ENCODE results near the gene OMG. TPM values are rescaled to one million over a fixed set of nuclear protein-coding genes. Genes with fewer than 3 reads are reported as not detected.
A peak's percentile ranks its signal among the peaks of the same experiment; 100 is the strongest.

The OMG gene
- total RNA-seq, 2 donors from 2014 or later, result not detected

GRCh38 chr17:31272803-31273202, 24.2 kb downstream of the OMG start:
- Mint-ChIP-seq H3K27ac (no peak overlapping the region), H3K9me3 (no peaks in the 10 kb centered on the region), H3K4me3 (no peak overlapping the region), H3K4me1 (peaks cover 10% of the 10 kb centered on the region), H3K36me3 (ENCODE audit: low read depth) (peaks cover 53% of the 10 kb centered on the region), H3K27me3 (ENCODE audit: insufficient read depth) (no peaks in the 10 kb centered on the region)
- Histone ChIP-seq H3K4me3 (ENCODE audit: low read length) (no peak overlapping the region), H3K4me1 (ENCODE audit: control insufficient read depth, insufficient read depth, low read length) (no peaks in the 10 kb centered on the region), H3K27me3 (ENCODE audit: control insufficient read depth, insufficient read depth, low read length, poor library complexity, severe bottlenecking) (no peaks in the 10 kb centered on the region), H3K9ac (ENCODE audit: extremely low read depth, low read length, poor library complexity, severe bottlenecking) (no peak overlapping the region), H3K27ac (ENCODE audit: low read depth, low read length) (no peak overlapping the region), H3K36me3 (ENCODE audit: control insufficient read depth, insufficient read depth, low read length) (peaks cover 67% of the 10 kb centered on the region), H3K9me3 (ENCODE audit: control insufficient read depth, low read length) (no peaks in the 10 kb centered on the region)
- DNase-seq, result no peak
- TF ChIP-seq, protein P1, sequence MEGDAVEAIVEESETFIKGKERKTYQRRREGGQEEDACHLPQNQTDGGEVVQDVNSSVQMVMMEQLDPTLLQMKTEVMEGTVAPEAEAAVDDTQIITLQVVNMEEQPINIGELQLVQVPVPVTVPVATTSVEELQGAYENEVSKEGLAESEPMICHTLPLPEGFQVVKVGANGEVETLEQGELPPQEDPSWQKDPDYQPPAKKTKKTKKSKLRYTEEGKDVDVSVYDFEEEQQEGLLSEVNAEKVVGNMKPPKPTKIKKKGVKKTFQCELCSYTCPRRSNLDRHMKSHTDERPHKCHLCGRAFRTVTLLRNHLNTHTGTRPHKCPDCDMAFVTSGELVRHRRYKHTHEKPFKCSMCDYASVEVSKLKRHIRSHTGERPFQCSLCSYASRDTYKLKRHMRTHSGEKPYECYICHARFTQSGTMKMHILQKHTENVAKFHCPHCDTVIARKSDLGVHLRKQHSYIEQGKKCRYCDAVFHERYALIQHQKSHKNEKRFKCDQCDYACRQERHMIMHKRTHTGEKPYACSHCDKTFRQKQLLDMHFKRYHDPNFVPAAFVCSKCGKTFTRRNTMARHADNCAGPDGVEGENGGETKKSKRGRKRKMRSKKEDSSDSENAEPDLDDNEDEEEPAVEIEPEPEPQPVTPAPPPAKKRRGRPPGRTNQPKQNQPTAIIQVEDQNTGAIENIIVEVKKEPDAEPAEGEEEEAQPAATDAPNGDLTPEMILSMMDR (conservative IDR thresholded peaks at IDR 0.05), result no peak

- no peaks in the 10 kb centered on the region for H3K27me3 ChIP-seq (ENCODE audit: control insufficient read depth, insufficient read depth, low read length, poor library complexity, severe bottlenecking)
- H3K4me1 ChIP-seq (ENCODE audit: control insufficient read depth, insufficient read depth, low read length), result no peaks in the 10 kb centered on the region
- 88% methylated on average over 1 of the region's 1 CpG; no CpG with 5 or more reads in 1 of the 2 experiments for WGBS, 2 experiments (ENCODE audit: insufficient coverage in 1 of 2, insufficient read length in 1 of 2)
These were observed 24.8 kb downstream of the OMG start for GRCh38 chr17:31272236-31272635.

GRCh38 chr17:31269578-31269983, 27.5 kb downstream of the OMG start:
- H3K27ac Mint-ChIP-seq, result peak overlapping the region; percentile 90

More at GRCh38 chr17:31272236-31272635, 24.8 kb downstream of the OMG start:
- Histone ChIP-seq H3K4me3 (ENCODE audit: low read length) (no peak overlapping the region), H3K27ac (ENCODE audit: low read depth, low read length) (no peak overlapping the region), H3K9ac (ENCODE audit: extremely low read depth, low read length, poor library complexity, severe bottlenecking) (no peak overlapping the region), H3K36me3 (ENCODE audit: control insufficient read depth, insufficient read depth, low read length) (peaks cover 68% of the 10 kb centered on the region), H3K9me3 (ENCODE audit: control insufficient read depth, low read length) (no peaks in the 10 kb centered on the region)
- H3K27me3 Mint-ChIP-seq (ENCODE audit: insufficient read depth), result no peaks in the 10 kb centered on the region
- no peak for DNase-seq
- peaks cover 54% of the 10 kb centered on the region for H3K36me3 Mint-ChIP-seq (ENCODE audit: low read depth)
- peaks cover 10% of the 10 kb centered on the region for H3K4me1 Mint-ChIP-seq
- peak overlapping the region; percentile 18 for H3K27ac Mint-ChIP-seq
- no peak overlapping the region for H3K4me3 Mint-ChIP-seq
- no peaks in the 10 kb centered on the region for H3K9me3 Mint-ChIP-seq
- TF ChIP-seq, protein P1 (conservative IDR thresholded peaks at IDR 0.05), result no peak

More at GRCh38 chr17:31269578-31269983, 27.5 kb downstream of the OMG start:
- Mint-ChIP-seq H3K4me1 (peaks cover 10% of the 10 kb centered on the region), H3K36me3 (ENCODE audit: low read depth) (peaks cover 59% of the 10 kb centered on the region), H3K27me3 (ENCODE audit: insufficient read depth) (no peaks in the 10 kb centered on the region), H3K9me3 (no peaks in the 10 kb centered on the region), H3K4me3 (no peak overlapping the region)
- DNase-seq, result peak; percentile 88
- no peak overlapping the region for H3K4me3 ChIP-seq (ENCODE audit: low read length)
- H3K9ac ChIP-seq (ENCODE audit: extremely low read depth, low read length, poor library complexity, severe bottlenecking), result no peak overlapping the region
- WGBS, 2 experiments (ENCODE audit: insufficient coverage in 1 of 2, insufficient read length in 1 of 2), result 63 to 69% methylated on average over 1 of the region's 1 CpG
- H3K36me3 ChIP-seq (ENCODE audit: control insufficient read depth, insufficient read depth, low read length), result peaks cover 81% of the 10 kb centered on the region
- no peaks in the 10 kb centered on the region for H3K27me3 ChIP-seq (ENCODE audit: control insufficient read depth, insufficient read depth, low read length, poor library complexity, severe bottlenecking)
- H3K4me1 ChIP-seq (ENCODE audit: control insufficient read depth, insufficient read depth, low read length), result no peaks in the 10 kb centered on the region
- H3K27ac ChIP-seq (ENCODE audit: low read depth, low read length), result peak overlapping the region; percentile 88
- TF ChIP-seq, protein P1 (conservative IDR thresholded peaks at IDR 0.05), result no peak
- no peaks in the 10 kb centered on the region for H3K9me3 ChIP-seq (ENCODE audit: control insufficient read depth, low read length)
